ENCODE results near the gene TRAPPC12.

The TRAPPC12 gene

DNA sequence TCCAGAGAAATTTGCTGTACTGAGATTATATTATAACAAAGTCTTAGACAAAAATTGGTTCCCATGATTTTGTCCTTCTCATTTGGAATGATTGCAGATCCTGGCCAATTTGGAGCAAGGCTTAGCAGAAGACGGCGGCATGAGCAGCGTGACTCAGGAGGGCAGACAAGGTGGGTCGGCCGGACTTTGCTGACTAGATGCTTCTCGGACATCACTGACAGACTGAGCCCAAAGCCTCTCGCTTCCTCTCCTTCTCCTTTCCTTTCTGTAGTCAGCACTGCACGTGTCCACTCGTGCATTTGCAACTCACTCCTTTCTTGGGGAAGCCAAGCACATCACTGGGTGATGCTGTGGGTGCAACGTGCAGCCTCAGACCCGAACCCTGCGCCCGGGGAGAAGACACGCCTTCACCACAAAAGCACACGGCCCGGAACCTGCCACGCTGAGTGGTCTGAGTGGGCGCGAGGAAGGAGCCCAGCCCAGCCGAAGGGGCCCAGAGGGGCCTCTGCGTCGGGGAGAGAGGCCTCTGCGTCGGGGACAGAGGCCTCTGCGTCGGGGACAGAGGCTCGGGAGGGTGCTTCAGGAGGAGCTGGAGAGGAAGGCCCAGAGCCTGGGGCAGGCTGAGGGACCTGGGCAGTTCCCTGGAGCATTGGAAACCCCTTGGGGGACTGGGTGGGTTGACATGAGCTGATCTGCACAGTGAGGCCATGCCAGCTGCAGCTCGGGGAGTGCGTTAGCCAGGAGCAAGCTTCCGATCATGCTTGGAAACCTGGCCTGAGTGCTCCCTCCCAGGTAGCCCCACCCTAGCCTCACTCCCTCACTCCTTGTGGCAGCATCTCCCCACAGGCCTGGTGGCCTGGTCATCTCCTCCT lies 78.3 kb downstream of the TRAPPC12 start:
- DNase-seq = no peak

DNA sequence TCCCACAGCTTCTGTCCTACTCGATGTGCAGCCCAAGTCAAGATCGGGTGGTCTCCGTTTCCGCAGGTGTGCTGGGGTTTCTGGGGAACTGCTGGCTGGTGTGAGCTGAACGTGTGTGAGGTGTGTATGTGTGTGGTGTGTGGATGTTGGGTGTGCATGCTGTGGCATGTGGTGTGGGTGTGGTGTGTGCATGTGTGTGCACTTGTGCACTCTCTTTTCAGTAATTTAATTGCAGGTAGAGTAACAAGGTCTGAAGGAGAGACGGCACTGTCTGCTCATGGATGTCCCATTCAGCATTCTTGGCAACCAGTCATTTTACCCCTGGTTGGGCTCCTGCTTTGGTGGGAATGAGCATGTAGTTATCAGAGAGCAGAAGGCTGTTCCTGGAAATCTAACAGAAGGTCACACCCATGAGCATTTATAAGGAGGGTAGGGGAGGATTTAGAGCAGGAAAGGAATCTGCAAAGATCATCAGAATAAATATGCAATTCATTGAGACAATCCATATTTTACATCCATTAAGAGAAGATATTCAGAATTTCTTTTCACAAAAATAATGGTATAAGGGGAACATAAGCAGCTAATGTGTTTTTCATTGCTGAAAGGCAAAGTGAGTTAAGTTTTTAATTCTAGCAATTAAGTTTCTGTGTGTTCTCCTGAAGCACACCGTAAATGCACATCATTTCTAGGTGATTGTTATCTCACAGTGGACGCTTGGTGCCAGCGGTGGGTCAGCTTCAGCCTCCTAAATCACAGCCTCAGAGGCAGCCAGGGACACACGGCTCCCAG lies 79.1 kb downstream of the TRAPPC12 start:
- no peak for DNase-seq

DNA sequence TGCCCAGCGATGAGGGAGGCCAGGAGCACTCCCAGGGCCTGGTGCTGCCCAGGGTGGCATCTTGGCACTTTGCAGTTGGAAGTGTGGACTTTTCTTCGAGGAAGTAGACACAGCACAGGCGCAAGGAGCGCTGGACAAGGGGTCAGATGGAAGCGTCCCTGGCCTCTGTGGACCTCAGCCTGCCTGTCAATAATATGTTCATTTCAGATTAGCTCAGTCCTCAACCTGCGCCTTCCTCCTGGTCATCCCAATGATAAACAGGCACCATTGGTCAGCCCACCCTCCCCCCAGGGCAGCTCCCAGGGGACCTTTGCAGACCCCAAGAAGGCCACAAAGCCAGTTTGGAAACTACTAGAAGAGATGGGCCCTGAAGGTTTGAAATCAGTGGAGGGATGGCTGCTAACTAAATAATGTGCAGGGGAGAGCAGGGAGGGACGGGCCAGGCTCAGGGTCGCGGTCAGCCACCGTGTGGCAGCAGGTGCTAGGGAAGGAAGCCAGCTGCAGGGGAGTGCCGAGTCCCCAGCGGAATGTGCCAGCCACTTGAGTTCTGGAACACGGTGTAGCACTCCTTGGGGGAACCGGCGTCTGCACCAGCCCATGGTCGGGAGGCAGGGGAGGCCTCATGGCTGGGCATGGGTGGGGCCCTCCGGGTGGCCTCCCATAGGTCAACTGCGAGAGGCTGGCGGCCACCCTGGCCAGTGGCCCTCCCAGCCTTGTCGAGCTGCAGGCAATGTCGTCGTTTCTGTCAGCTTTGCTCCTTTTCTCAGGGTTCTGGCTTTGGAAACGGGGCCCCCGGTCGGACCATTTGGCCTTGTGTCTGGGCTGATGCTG lies 79.9 kb downstream of the TRAPPC12 start:
- DNase-seq = no peak

DNA sequence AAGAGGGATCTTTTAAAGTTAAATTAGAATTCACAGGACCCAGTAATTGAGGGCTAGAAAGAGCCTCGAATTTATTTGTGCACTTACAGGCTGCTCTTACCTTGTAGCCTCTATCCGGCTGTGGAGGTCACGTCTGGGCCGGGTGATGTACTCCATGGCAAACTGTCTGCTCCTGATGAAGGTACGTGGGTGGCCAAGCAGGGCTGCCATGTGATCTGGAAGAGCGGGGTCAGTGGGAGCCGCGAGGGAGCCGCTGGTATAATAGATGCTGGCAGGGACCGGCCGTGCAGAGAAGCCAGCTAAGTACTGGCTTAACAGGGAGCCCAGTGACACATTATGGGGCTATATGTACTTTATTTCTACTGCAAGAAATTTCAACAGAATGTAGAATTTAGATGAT lies 80.7 kb downstream of the TRAPPC12 start:
- no peak for DNase-seq

DNA sequence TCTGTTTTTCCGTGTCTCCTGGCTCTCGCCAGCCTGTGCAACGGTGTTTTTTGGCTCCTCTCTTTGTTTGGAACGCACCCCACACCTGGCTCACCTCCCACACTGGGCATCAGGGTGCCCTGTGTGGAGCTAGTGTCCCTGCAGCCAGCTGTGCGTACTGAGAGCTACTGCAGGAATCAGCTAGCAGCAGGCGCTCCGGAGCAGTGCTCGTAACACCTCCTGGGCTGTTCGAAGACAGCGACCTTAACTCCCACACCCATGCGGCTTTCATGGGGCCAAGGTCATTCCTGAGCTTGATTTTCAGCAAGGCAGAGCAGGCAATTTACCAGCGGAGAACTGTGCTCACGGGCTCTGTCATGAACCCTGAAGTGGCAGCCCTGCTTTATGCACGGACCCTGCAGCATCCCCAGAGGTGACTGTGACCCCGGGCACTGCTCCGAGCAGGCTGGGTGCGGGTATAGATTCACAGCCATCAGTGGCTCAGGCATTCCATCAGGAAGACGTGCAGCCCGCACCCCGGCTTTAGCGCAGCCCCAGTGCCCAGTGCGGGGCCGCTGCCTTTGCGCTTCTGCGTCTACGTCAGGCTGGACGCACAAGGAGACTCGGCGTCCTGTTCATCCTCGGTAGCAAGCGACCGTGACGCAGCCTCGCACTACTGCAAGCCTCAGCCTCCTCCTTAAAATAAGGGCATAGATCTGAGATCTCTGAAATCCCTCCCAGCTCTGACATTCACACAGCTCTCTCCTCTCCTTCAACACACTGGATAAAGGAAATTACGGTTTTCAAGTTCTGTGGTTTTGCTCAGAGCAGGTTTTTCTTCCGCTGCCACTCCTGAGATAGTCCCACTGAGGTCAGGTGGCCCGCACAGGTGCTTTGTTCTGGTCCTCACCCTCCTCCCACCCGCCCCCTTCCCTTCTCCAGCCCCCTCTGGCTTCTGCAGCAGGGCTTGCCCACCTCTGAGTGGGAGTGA lies 81.6 kb downstream of the TRAPPC12 start:
- DNase-seq = no peak

DNA sequence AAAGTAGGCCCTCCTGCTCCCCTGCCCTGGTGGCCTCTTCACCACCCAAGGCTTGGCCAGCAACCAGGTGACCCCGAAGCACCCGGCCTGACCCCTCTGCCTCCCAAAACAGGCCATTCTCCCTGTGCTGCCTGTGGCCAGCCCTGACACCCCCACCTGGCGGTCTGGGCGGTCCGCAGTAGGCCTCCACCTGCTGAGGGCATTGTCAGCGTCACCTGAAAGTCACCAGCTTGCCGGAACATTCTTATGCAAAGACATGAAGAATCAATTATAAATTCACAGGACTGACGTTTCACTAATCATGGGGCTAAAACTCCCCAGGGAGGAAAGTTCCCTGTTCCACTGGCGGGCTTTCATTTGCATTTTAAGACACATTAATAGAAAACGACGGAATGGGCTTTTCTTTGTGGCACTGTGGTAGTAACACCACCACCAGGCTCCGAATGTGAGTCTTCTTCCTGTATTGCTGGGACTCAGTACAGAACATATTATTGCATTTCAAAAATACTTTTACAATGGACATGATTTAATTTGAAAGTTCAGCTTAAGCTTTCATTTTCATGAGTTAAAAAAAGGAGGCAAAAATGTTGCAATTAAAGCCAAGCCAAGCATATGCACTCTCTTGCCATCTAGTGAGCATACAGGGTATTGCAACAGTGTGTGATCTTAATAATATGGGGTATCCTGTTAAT lies 82.5 kb downstream of the TRAPPC12 start:
- DNase-seq = no peak

DNA sequence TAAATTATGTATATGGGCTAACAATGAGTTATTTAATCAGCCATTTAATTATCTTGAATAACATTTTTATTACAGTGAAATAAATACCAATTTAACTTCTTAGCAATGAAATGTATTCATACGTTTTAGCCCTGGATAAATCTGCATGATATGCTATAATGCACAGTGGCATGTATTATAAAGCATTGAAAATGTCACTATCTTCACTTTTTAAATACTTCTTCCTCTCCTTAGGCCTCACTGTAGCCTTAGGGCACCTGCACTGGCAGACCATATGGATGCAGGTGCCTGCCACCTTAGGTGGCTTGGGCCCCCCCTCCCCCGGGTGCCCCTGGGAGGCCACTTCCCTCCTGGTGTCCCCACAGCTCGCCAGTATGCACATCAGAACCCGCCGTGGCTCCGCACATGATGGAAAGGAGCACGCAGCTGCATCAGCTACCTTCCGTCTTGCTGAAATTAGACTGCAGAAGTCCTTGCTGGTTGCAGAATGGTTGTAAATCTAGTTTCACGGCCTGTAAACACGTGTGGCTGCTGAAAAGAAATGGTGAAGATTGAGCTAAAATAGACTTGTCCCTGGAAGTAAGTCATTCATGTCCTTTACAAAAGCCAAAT lies 83.1 kb downstream of the TRAPPC12 start:
- no peak for DNase-seq

DNA sequence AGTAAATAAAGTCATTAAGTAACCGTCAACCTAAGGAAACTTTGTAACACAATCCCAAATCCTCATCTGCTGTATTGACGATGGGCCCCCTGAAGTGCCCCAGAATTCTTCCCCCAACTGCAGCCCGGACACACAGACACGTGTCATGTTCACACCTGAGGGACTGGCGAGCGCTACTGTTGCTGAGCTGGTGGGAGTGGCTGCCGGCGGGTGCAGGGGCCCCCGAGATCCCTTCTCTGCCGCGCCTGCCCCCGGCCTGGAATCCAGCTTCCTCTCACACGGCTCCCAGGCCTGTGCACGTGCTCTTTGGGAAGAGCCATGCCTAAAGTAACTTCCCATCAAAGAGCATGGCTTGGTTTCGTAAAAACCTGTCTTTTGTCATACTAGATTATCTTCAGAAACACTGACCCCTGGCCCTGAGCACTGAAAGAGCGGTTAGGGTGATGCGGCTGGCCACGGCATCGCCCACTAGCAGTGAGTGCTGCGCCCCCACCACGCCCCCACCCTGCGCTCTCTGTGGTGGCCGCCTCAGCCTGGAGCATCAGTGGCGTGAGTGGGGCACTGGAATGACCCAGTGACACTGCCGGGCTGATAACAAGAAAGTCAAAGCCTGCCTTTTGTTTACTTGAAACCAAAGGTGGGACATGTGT lies 83.8 kb downstream of the TRAPPC12 start:
- no peak for DNase-seq

DNA sequence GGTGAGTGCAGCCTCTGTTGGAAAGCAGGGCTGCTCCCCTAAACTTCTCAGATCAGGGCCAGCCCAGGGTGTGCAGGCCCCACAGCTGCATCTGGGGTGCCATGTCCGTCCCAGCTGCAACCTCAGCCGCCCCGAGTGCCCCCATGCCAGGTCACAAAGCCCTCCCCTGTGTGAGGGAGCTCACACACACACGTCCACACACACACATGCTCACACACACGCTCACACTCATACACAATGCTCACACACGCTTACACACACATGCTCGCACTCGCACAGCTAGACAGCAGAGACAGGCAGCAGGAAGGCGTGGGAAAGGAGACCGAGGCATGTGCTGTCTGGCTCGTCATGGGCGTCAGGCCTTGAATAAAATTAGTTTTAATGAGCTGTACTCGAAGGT lies 84.5 kb downstream of the TRAPPC12 start:
- no peak for DNase-seq

DNA sequence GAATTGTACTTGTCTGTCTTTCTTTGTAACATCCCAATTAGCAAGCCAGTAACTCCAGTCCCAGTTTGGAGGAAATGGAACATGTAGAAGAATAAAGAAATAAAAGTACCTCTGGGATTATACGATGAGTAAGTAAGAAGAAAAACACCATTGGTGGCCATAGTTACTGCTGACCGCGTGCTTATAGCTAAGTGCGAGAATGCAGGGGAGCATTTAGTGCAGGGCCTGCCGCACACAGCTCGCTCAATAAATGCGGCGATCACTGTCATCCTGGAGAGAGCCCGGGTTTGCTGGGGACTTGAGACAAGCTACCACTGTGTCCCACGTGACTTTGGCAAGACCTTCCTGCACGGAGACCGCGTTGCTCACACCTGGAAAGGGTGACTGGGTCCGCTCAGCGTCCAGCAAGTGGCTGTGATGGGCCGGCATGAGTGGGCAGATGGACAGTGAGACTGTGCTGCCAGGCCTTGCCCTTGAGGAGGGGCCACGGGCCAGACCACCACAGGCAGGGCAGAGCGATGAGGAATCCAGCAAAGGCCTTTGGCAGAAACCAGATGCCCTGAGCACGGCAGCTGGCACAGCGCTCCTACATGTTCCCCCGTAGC lies 85.0 kb downstream of the TRAPPC12 start:
- DNase-seq = no peak

DNA sequence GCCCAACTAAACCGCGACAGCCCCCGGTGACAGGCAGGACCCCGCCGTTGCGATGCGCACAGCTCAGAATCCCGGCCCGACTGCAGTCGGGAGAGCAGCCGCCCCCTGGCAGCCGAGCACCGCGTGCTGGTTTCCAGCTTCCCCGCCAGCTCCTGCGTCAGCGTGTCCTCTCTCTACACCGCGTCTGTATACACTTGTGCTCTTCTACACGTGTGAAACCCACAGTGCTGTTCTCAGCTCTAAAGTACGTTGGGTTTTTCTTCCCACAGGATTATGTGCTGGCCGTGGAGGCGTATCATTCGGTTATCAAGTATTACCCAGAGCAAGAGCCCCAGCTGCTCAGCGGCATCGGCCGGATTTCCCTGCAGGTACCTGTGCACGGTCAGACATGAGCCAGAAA lies 85.8 kb downstream of the TRAPPC12 start:
- DNase-seq = no peak

DNA sequence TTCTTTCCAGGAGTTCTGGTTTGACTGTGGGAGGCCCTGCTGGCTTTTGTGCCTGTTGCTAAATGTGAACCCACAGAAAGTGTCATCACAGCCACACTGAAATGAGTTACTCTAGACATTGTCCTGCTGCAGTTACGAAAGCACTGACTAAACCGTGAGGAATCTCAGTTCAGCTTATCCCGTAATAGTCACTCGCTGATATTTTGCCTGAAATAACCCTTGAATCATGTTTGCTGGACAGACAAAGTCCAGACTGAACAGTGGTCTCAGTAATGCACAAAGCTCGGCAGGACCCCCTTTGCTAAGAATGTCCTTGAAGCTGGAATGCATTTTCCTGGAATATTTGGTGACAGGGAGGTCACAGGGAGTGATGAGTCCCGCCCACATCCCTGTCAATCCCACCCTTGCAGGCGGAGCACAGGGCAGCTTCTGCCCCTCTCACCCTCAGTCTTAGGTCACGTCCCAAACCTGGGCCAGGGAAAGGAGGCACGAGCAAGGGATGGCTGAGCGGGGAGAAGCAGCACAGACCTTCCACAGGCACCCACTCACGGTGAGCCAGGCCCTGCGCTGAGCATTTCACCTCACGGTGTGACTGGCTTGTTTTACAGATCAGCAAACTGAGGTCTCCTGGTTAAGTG lies 86.5 kb downstream of the TRAPPC12 start:
- no peak for DNase-seq

DNA sequence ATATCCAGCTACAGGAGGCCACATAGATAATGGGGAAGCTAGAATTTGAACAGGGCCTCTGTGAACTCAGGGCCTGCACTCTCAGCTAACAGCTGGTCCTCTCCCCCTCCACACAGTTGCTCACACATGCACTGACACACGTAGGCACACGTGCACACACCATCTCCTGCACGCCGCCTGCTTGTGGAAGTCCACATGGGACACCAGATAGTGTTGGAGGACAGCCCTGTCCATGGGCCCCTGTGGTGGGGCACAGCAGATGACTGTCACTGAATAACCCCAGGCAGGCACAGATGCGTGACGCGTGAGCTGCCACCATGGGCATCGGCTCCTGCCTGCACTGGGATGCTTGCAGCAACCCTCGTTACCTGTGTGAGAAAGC lies 87.0 kb downstream of the TRAPPC12 start:
- no peak for DNase-seq

DNA sequence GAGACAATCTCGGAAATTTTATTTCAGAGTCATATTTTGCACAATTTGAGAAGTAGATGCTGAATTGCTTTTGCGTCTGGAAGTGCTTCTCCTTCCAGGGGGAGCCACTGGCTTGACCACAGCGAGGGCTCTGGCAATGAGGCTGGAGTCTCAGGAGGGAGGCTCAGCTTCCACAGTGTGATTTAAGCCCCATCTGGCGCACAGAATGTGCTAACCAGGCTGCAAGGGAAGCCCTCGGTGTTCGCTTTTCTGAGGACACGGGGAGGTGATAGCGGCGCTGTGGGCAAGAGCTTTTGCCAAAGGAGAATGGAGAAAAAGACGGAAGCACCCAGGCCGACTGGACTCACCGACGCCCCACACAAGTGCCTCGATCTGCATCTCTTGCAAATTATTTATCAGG lies 87.5 kb downstream of the TRAPPC12 start:
- DNase-seq = no peak

DNA sequence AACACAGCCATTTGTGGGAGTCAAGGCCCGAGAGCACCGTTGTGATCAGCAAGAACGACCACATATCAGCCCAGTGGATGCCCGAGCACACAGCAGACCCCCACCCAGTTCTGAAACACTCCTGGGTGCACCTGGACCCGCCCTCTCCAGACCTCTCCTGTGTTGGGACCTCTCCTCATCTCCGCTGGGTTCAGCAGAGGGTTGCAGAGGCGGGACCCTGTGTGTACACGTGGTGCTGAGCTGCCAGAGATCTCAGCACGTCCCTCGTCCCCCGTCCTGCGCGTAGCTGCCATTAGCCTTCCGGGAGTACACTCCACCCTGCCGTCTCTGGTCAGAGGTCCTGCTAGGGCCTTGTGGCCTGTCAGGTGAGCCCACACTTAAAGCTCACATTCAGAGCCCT lies 88.2 kb downstream of the TRAPPC12 start:
- no peak for DNase-seq

DNA sequence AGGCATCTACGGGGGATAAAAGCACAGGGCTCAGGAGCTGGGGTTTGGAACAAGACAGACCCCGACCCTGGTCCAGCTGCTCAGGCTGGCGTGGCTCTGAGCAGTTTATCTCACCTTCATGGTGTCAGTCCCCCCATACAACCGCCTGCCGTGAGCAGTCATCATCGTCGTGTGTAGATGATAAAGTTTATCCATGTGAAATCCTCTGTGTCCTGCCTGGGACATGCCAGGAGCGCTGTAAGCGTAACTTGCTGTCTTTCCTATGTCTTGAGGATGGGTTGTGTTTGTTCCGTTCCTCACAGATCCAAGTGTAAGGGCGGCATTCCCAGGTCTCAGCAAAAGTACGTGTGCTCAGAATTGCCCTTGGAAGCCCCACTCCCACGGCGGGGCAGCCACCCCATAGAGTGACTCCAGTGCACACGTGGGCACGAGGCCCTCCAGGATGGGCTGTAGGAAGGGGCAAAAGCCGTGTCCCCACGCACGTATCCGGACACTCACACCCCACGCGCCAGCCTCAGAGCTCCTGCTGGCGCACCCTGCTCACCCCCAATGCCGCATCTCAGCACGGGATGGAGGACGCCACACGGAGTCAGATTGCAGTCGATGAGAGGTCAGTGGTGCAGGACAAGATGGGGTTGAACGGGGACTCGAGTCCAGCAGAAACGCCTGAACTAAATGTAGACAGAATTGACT lies 88.9 kb downstream of the TRAPPC12 start:
- DNase-seq = no peak

DNA sequence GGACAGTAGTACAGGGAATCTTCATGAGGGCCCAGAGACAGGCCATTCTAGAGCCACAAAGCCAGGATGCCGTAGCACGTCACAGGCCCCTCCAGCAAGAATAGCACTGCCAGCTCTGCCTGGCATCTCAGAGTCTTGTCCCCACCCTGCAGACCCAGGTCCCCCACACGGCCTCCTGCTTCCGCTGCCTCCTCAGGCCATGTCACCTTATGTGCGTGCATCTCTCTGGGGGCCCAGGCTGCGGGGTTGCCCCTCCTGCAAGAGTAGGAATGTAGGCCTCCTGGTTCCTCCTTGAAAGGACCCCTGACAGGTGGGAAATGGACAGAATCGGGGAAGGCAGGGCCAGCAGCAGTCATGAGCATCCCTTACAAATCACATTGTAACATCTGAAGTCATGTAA lies 90.0 kb downstream of the TRAPPC12 start:
- DNase-seq = no peak

DNA sequence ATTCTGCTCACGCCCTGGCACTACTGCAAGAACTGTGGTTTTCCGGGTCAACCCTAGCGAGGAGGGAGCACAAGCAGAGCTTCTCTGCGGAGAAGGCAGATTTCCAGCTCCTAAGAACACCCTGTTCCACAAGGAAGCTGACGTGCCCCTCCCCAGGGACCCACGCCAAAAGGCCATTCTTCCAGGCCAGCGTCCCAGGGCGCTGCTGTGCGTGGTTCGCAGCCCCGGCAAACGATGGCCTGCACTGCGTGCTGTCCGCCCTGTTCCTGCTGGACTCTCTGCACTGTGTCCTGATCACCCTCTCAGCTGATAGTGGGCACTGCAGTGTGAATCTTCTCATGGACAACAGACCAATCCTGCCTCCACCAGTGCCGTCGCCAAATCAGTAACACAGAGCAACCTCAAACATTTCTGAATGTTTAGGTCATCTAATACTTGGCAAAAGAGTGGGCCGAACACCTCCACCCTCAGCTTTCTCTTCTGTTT lies 90.7 kb downstream of the TRAPPC12 start:
- no peak for DNase-seq

All from stimulated activated CD4-positive, alpha-beta T cell treated with anti-CD3 and anti-CD28 coated beads, Interleukin-1b, Interleukin-23, amount 100 ng/mL, for 48 hours (primary cell).